ENCODE measurements around the gene XYLT1.

GRCh38 chr16:17359788-17360390, 110.9 kb downstream of the XYLT1 start:
- TF ChIP-seq CEBPB (IDR thresholded peaks at IDR 0.05) = no peak
- no peak for TF ChIP-seq MAX (IDR thresholded peaks at IDR 0.05)
- no peak for TF ChIP-seq TCF12 (IDR thresholded peaks at IDR 0.05; ENCODE audit: low read depth)
- no peak for TF ChIP-seq RAD21 (IDR thresholded peaks at IDR 0.05; ENCODE audit: low read depth)
- TF ChIP-seq NFIC (IDR thresholded peaks at IDR 0.05) = no peak
- no peak for TF ChIP-seq EGR1 (IDR thresholded peaks at IDR 0.05)
- no peak for TF ChIP-seq EP300 (IDR thresholded peaks at IDR 0.05; ENCODE audit: borderline replicate concordance)
- TF ChIP-seq YY1 (IDR thresholded peaks at IDR 0.05; ENCODE audit: low read depth) = no peak
- no peak for TF ChIP-seq REST (IDR thresholded peaks at IDR 0.05; ENCODE audit: low read depth)
- TF ChIP-seq FOXM1 (IDR thresholded peaks at IDR 0.05; ENCODE audit: borderline replicate concordance, low read depth) = no peak
- TF ChIP-seq CREB1 (IDR thresholded peaks at IDR 0.05; ENCODE audit: low read depth) = no peak
- TF ChIP-seq TAF1 (IDR thresholded peaks at IDR 0.05; ENCODE audit: low read depth) = no peak
- no peak for TF ChIP-seq TEAD4 (IDR thresholded peaks at IDR 0.05)
- TF ChIP-seq ZBTB7A (IDR thresholded peaks at IDR 0.05; ENCODE audit: low read depth) = no peak

All from Ishikawa (cell line).